ENCODE results near the gene XPNPEP2.

DNA sequence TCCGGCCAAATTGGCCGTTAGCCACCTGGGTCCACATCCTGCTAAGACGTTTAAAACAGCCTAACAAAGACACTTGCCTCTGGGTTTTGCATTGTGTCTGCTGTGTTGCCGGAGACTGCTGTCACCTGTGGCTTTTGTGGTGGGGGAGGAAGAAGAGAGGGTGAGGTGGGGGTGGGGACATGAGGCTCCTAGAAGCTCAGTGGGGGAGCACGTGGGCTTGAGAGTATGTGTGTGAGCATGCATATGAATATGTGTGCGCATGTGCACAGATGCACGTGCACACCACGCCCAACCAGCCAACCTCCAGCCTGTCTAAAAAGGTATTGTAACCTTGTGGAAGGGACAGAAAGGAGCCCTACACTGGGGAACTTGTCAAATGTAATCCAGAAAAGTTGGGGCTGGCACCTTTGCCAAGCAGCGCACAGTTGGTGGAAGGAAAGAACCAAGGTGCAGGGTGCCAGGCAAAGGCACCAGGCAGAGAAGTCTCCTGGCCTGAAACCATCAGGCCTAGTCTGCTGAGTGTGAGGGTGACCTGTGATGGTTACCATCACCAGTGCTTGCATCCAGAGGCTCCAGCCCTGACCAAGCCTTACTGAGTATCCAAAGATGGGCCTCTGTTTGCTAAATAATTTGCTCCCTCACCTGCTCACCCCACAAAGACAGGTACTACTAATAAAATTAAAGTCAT lies 30.8 kb downstream of the XPNPEP2 start:
- no peak for TF ChIP-seq CTCF (IDR thresholded peaks at IDR 0.05 in 2 of 3, conservative IDR thresholded peaks at IDR 0.05 in 1 of 3; ENCODE audit: insufficient read depth in 2 of 3, low read depth in 1 of 3, low read length in 3 of 3)
- no peak for TF ChIP-seq XRCC5 (IDR thresholded peaks at IDR 0.05; ENCODE audit: low read depth, low read length)
- TF ChIP-seq, protein P1, sequence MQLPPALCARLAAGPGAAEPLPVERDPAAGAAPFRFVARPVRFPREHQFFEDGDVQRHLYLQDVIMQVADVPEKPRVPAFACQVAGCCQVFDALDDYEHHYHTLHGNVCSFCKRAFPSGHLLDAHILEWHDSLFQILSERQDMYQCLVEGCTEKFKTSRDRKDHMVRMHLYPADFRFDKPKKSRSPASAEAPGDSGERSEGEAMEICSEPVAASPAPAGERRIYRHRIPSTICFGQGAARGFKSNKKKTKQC (CRISPR knock-in tag; IDR thresholded peaks at IDR 0.05) = no peak
- TF ChIP-seq TARDBP (IDR thresholded peaks at IDR 0.05) = no peak
- TF ChIP-seq ZBED1 (IDR thresholded peaks at IDR 0.05) = no peak
- no peak for TF ChIP-seq CREB1 (IDR thresholded peaks at IDR 0.05)
- TF ChIP-seq CREB1 (CRISPR knock-in tag; IDR thresholded peaks at IDR 0.05) = no peak

Measured in K562 (cell line).